SU-DHL-6 (cell line): ENCODE results near the gene MAML2.

Source experiments
- EZH2phosphoT487 ChIP-seq: fragments of 200-600 bp; sonication (generic), shearing (Covaris generic); conservative IDR thresholded peaks from 2 replicates; pipeline ENCODE4 v1.6.1; 2018; ENCODE audit warnings: mild to moderate bottlenecking, antibody characterized with exemption, low read length, moderate library complexity, mixed read lengths
- TF ChIP-seq, protein P1 (sequence below): fragments of 200-600 bp; sonication (generic); IDR thresholded peaks from one replicate; pipeline ENCODE4 v1.5.1; 2017; ENCODE audit warnings: antibody characterized with exemption, mild to moderate bottlenecking, low read length, moderate library complexity; ENCODE audit not compliant: insufficient read depth, poor library complexity, severe bottlenecking

DNA sequence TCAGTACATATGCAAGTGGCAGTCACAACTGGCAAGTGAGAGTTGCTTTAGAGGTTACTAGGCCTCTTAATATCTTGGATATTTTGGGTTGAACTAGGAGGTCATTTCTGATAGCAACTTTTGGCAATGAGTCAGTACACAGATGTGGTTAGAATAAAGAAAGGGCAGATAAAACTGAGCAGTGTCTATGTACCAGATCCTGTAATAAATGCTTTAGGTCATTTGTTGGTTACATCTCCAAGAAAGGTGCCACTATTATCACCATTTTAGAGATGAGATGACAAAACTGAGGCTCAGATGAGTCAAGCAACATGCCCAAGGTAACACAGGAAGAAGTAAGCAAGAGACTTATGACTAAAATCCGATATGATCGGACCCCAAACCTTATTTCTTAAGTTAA, 25.0 kb downstream of the MAML2 start:
- TF ChIP-seq, protein P1, sequence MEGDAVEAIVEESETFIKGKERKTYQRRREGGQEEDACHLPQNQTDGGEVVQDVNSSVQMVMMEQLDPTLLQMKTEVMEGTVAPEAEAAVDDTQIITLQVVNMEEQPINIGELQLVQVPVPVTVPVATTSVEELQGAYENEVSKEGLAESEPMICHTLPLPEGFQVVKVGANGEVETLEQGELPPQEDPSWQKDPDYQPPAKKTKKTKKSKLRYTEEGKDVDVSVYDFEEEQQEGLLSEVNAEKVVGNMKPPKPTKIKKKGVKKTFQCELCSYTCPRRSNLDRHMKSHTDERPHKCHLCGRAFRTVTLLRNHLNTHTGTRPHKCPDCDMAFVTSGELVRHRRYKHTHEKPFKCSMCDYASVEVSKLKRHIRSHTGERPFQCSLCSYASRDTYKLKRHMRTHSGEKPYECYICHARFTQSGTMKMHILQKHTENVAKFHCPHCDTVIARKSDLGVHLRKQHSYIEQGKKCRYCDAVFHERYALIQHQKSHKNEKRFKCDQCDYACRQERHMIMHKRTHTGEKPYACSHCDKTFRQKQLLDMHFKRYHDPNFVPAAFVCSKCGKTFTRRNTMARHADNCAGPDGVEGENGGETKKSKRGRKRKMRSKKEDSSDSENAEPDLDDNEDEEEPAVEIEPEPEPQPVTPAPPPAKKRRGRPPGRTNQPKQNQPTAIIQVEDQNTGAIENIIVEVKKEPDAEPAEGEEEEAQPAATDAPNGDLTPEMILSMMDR = no peak
- TF ChIP-seq EZH2phosphoT487 = no peak
